ENCODE measurements around the gene WDR90. TPM values are rescaled to one million over a fixed set of nuclear protein-coding genes. Genes with fewer than 3 reads are reported as not detected.

The WDR90 gene
- total RNA-seq, 4 donors from 2014 or later: 7.2 to 26.5 (median 15.8) TPM

GRCh38 chr16:708019-708418 is 58.9 kb downstream of the WDR90 start:
- Histone ChIP-seq H3K36me3 (no peaks in the 10 kb centered on the region), H3K9me3 (no peaks in the 10 kb centered on the region), H3K4me3 (no peak overlapping the region), H3K27ac (no peak overlapping the region), H3K27me3 (peaks cover 25 to 94% (median 46%) of the 10 kb centered on the region in 4 donors), H3K4me1 (peaks cover 16 to 73% (median 16%) of the 10 kb centered on the region in 3 donors)
- WGBS, 2 donors: 35 to 60% methylated on average over 2 to 3 of the region's 3 CpGs
- DNase-seq: no peak
- no peak for TF ChIP-seq POLR2A (IDR thresholded peaks at IDR 0.05)
- TF ChIP-seq, protein P1, sequence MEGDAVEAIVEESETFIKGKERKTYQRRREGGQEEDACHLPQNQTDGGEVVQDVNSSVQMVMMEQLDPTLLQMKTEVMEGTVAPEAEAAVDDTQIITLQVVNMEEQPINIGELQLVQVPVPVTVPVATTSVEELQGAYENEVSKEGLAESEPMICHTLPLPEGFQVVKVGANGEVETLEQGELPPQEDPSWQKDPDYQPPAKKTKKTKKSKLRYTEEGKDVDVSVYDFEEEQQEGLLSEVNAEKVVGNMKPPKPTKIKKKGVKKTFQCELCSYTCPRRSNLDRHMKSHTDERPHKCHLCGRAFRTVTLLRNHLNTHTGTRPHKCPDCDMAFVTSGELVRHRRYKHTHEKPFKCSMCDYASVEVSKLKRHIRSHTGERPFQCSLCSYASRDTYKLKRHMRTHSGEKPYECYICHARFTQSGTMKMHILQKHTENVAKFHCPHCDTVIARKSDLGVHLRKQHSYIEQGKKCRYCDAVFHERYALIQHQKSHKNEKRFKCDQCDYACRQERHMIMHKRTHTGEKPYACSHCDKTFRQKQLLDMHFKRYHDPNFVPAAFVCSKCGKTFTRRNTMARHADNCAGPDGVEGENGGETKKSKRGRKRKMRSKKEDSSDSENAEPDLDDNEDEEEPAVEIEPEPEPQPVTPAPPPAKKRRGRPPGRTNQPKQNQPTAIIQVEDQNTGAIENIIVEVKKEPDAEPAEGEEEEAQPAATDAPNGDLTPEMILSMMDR (IDR thresholded peaks at IDR 0.05): no peak
- intact Hi-C loops (cut with DNase I): no loop called here

DNA sequence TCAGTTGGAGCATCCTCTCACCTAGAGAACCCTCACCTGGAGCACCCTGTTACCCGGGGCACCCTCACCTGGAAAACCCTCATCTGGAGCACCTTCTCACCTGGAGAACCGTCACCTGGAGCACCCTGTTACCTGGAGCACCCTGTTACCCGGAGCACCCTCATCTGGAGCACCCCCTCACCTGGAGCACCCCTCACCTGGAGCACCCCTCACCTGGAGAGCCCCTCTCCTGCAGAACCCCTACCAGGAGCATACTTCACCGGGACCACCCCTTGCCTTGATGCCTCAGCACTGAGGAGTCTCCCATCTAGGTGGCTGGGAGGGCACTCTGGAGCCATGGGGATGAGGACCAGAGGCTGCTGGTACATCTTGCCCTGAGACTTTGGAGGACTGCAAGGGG is 59.8 kb downstream of the WDR90 start:
- 100% methylated on average over 1 of the region's 4 CpGs; no CpG with 5 or more reads in 1 of the 2 donors for WGBS, 2 donors
- Histone ChIP-seq H3K36me3 (no peaks in the 10 kb centered on the region), H3K27ac (no peak overlapping the region), H3K4me1 (peaks cover 16 to 75% (median 16%) of the 10 kb centered on the region in 3 donors), H3K27me3 (peaks cover 19 to 85% (median 42%) of the 10 kb centered on the region in 4 donors), H3K9me3 (no peaks in the 10 kb centered on the region), H3K4me3 (no peak overlapping the region)
- TF ChIP-seq, protein P1 (IDR thresholded peaks at IDR 0.05): no peak
- TF ChIP-seq POLR2A (IDR thresholded peaks at IDR 0.05): no peak
- intact Hi-C loops (cut with DNase I): no loop called here
- DNase-seq: no peak

GRCh38 chr16:709566-710499 is 60.7 kb downstream of the WDR90 start:
- no peak for DNase-seq
- Histone ChIP-seq H3K4me3 (no peak overlapping the region), H3K27me3 (peaks cover 11 to 84% (median 37%) of the 10 kb centered on the region in 4 donors), H3K4me1 (peaks cover 22 to 79% (median 23%) of the 10 kb centered on the region in 3 donors), H3K36me3 (no peaks in the 10 kb centered on the region), H3K9me3 (no peaks in the 10 kb centered on the region), H3K27ac (no peak overlapping the region)
- intact Hi-C loops (cut with DNase I): loop anchor here (5.0 kb wide), 1 partner anchor 77 kb away; the partner anchor contains the start of genes CHTF18 and RPUSD1
- no peak for TF ChIP-seq POLR2A (IDR thresholded peaks at IDR 0.05)
- TF ChIP-seq, protein P1 (IDR thresholded peaks at IDR 0.05): no peak
- 20 to 42% methylated on average over 7 to 15 of the region's 30 CpGs for WGBS, 2 donors

DNA sequence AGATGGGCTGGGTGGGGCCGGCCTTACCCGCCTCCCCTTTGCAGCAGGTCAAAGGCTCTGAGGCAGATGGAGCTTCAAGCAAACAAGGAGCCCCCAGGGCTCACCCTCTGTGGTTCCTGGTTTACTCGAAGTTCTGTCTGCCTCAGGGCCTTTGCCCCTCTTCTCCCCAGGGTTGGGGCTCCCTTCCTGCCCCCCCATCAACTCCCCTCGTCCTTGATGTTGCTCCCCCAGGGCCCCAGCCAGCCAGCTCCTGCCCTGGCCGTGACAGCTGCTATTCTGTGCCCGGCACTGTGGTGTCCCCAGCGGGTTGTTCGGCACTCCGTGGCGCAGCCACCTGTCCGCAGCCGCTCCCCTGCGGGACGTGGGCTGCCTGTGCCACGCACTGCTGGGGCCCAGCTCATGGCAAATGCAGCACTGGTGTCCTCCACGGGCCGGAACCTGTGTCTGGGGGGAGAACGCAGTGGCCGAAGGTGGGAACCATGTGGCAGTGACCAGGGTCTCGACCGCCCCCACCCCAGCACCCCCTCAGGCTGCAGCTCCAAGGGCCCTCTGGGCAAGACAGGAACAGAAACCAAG is 61.4 kb downstream of the WDR90 start:
- TF ChIP-seq POLR2A (IDR thresholded peaks at IDR 0.05): no peak
- TF ChIP-seq, protein P1 (IDR thresholded peaks at IDR 0.05): no peak
- intact Hi-C loops (cut with DNase I): loop anchor here (5.0 kb wide), 1 partner anchor 77 kb away; the partner anchor contains the start of genes CHTF18 and RPUSD1
- Histone ChIP-seq H3K4me1 (peaks cover 21 to 77% (median 23%) of the 10 kb centered on the region in 3 donors), H3K36me3 (no peaks in the 10 kb centered on the region), H3K27ac (no peak overlapping the region), H3K9me3 (no peaks in the 10 kb centered on the region), H3K27me3 (peaks cover 6 to 82% (median 34%) of the 10 kb centered on the region in 4 donors), H3K4me3 (no peak overlapping the region)
- WGBS, 2 donors: 10 to 35% methylated on average over 2 to 6 of the region's 21 CpGs
- no peak for DNase-seq
